ENCODE data around the gene CMIP. TPM values are rescaled to one million over a fixed set of nuclear protein-coding genes. Genes with fewer than 3 reads are reported as not detected.

Gene CMIP
- total RNA-seq, 1 experiment from 2014 or later = 10.7 TPM

DNA sequence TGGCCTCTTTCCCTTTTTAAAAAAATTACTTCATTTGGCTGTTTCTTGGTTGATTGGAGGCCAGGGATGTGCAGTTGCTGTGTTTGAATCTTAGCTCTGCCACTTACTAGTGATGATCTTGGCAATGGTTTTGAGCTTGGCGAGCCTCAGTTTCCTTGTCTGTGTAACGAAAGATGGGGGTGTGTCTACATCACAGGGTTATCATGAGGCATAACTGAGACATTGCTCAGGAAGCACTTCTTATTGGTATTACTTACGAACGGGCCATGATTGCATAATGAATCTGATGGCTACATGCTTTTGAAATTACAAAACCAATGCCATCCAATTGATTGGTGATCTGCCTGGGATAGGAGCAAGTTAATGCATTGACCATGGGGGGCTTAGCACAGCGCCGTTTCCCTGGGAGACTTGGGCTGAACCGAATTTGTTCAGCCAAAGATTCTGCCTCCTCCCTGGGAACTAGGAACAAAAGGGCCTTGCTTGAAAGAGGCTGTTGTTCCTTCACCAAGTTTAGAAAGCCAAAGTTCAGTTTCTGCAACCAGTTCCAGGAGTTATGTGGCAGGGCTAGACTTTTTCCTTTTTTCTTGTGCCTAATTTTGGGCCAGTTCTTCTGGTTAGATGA lies 21.9 kb downstream of the CMIP start:
- H3K27ac ChIP-seq = no peak overlapping the region
- peaks cover 13% of the 10 kb centered on the region for H3K4me1 ChIP-seq (replicated peaks)
- DNase-seq (ENCODE audit: low read depth in 1 of 2, low spot score in 2 of 2) = no peak
- no peaks in the 10 kb centered on the region; the same call in 1 of the 2 replicates for H3K9me3 ChIP-seq (replicated peaks)
- peaks cover 9% of the 10 kb centered on the region; the same call in 1 of the 2 replicates for H3K36me3 ChIP-seq
- H3K4me3 ChIP-seq = no peak overlapping the region
- H3K27me3 ChIP-seq (replicated peaks) = no peaks in the 10 kb centered on the region

- Histone ChIP-seq H3K9me3 (replicated peaks) (no peaks in the 10 kb centered on the region; the same call in 1 of the 2 replicates), H3K27me3 (replicated peaks) (no peaks in the 10 kb centered on the region), H3K27ac (no peak overlapping the region), H3K4me3 (no peak overlapping the region), H3K36me3 (peaks cover 9% of the 10 kb centered on the region; the same call in 1 of the 2 replicates), H3K4me1 (replicated peaks) (peaks cover 10% of the 10 kb centered on the region)
- DNase-seq (ENCODE audit: low read depth in 1 of 2, low spot score in 2 of 2) = no peak
Measured at GRCh38 chr16:81467072-81467471, 22.5 kb downstream of the CMIP start.

DNA sequence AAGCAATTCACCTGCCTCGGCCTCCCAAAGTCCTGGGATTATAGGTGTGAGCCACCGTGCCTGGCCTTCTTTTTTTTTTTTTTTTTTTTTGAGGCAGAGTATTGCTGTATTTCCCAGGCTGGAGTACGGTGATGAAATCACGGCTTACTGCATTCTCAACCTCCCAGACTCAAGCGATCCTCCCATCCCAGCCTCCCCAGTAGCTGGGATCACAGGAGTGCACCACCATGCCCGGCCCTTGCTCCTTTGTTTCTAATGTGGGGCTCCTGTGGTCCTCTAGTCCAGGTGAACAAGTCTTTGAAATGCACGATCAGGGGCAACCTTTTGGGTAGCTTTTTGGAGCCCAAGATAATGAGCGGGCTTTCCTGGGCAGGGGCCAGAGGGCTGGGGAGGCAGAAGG lies 23.2 kb downstream of the CMIP start:
- peaks cover 9% of the 10 kb centered on the region; the same call in 1 of the 2 replicates for H3K36me3 ChIP-seq
- no peak overlapping the region for H3K4me3 ChIP-seq
- H3K4me1 ChIP-seq (replicated peaks) = peaks cover 2% of the 10 kb centered on the region
- H3K27ac ChIP-seq = no peak overlapping the region
- DNase-seq (ENCODE audit: low read depth in 1 of 2, low spot score in 2 of 2) = no peak
- no peaks in the 10 kb centered on the region; the same call in 1 of the 2 replicates for H3K9me3 ChIP-seq (replicated peaks)
- no peaks in the 10 kb centered on the region for H3K27me3 ChIP-seq (replicated peaks)

- no peak overlapping the region for H3K27ac ChIP-seq
- no peak overlapping the region for H3K4me3 ChIP-seq
- no peaks in the 10 kb centered on the region; the same call in 1 of the 2 replicates for H3K9me3 ChIP-seq (replicated peaks)
- no peaks in the 10 kb centered on the region for H3K4me1 ChIP-seq (replicated peaks)
- no peaks in the 10 kb centered on the region for H3K27me3 ChIP-seq (replicated peaks)
- DNase-seq (ENCODE audit: low read depth in 1 of 2, low spot score in 2 of 2) = no peak
- H3K36me3 ChIP-seq = peaks cover 9% of the 10 kb centered on the region; the same call in 1 of the 2 replicates
Measured at GRCh38 chr16:81468269-81468902, 23.8 kb downstream of the CMIP start.

GRCh38 chr16:81469183-81469677 lies 24.6 kb downstream of the CMIP start:
- H3K36me3 ChIP-seq = peaks cover 9% of the 10 kb centered on the region; the same call in 1 of the 2 replicates
- H3K4me3 ChIP-seq = no peak overlapping the region
- H3K27ac ChIP-seq = no peak overlapping the region
- no peak for DNase-seq (ENCODE audit: low read depth in 1 of 2, low spot score in 2 of 2)
- H3K9me3 ChIP-seq (replicated peaks) = no peaks in the 10 kb centered on the region; the same call in 1 of the 2 replicates
- no peaks in the 10 kb centered on the region for H3K4me1 ChIP-seq (replicated peaks)
- H3K27me3 ChIP-seq (replicated peaks) = no peaks in the 10 kb centered on the region

- Histone ChIP-seq H3K27me3 (replicated peaks) (no peaks in the 10 kb centered on the region), H3K36me3 (peaks cover 7% of the 10 kb centered on the region; the same call in 1 of the 2 replicates), H3K27ac (no peak overlapping the region), H3K4me3 (no peak overlapping the region), H3K9me3 (replicated peaks) (no peaks in the 10 kb centered on the region), H3K4me1 (replicated peaks) (no peaks in the 10 kb centered on the region)
- no peak for DNase-seq (ENCODE audit: low read depth in 1 of 2, low spot score in 2 of 2)
Measured at GRCh38 chr16:81469710-81470535, 25.3 kb downstream of the CMIP start.

DNA sequence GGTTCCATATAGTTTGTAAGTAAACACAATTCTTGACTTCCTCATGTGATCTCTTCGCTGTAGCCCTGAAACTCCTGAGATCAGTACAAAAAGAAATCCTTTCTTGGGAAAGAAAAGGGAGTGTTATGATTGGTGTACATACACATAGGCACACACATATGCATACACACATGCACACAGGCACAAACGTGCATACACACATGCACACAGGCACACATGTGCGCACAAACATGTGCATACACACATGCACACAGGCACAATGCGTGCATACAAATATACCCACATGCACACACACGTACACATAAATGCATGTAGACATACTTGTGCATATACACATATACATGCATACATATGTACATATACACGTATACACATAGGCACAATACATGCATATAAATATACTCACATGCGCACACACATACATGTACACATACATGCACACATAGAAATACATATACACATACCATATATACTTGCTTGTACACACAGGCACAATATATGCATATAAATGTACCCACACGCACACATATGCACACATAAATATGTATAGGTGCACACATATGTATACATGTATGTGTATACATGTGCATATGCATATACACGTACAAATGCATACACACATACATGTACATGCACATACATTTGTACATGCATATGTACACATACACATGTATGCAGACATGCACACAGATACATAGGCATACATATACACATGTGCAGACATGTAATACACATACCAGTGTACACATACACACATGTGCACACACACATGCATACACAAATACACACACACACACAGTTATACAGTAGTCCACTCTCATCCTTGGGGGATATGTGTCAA lies 26.4 kb downstream of the CMIP start:
- Histone ChIP-seq H3K36me3 (peaks cover 7% of the 10 kb centered on the region), H3K27ac (no peak overlapping the region), H3K27me3 (replicated peaks) (no peaks in the 10 kb centered on the region), H3K4me3 (no peak overlapping the region), H3K4me1 (replicated peaks) (no peaks in the 10 kb centered on the region), H3K9me3 (replicated peaks) (no peaks in the 10 kb centered on the region)
- no peak for DNase-seq (ENCODE audit: low read depth in 1 of 2, low spot score in 2 of 2)

DNA sequence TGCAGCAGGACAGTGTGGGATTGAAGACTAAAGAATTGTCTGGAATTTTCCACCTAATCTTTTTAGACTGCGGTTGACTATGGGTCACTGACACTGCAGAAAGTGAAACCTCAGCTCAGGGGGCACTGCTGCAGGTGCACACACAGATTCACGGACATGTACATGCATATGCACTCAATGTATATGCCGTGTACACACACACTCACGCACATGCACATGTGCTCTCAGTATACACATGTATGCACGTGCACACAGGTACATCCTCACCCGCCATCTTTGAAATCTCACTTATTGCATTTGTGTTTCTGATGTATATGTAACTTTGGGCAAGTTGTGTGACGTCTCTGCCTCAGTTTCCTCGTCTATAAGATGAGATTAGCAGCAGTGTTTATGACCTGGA lies 27.3 kb downstream of the CMIP start:
- Histone ChIP-seq H3K27me3 (replicated peaks) (no peaks in the 10 kb centered on the region), H3K27ac (no peak overlapping the region), H3K9me3 (replicated peaks) (no peaks in the 10 kb centered on the region), H3K4me3 (no peak overlapping the region), H3K36me3 (peaks cover 10% of the 10 kb centered on the region), H3K4me1 (replicated peaks) (no peaks in the 10 kb centered on the region)
- DNase-seq (ENCODE audit: low read depth in 1 of 2, low spot score in 2 of 2) = no peak

- no peak for DNase-seq (ENCODE audit: low read depth in 1 of 2, low spot score in 2 of 2)
- Histone ChIP-seq H3K9me3 (replicated peaks) (no peaks in the 10 kb centered on the region), H3K4me3 (no peak overlapping the region), H3K4me1 (replicated peaks) (no peaks in the 10 kb centered on the region), H3K27me3 (replicated peaks) (no peaks in the 10 kb centered on the region), H3K36me3 (peaks cover 10% of the 10 kb centered on the region), H3K27ac (no peak overlapping the region)
Measured at GRCh38 chr16:81472391-81472790, 27.8 kb downstream of the CMIP start.

- Histone ChIP-seq H3K27ac (no peak overlapping the region), H3K36me3 (peaks cover 10% of the 10 kb centered on the region), H3K27me3 (replicated peaks) (no peaks in the 10 kb centered on the region), H3K4me1 (replicated peaks) (no peaks in the 10 kb centered on the region), H3K9me3 (replicated peaks) (no peaks in the 10 kb centered on the region), H3K4me3 (no peak overlapping the region)
- DNase-seq (ENCODE audit: low read depth in 1 of 2, low spot score in 2 of 2) = no peak
Measured at GRCh38 chr16:81473066-81473488, 28.5 kb downstream of the CMIP start.

DNA sequence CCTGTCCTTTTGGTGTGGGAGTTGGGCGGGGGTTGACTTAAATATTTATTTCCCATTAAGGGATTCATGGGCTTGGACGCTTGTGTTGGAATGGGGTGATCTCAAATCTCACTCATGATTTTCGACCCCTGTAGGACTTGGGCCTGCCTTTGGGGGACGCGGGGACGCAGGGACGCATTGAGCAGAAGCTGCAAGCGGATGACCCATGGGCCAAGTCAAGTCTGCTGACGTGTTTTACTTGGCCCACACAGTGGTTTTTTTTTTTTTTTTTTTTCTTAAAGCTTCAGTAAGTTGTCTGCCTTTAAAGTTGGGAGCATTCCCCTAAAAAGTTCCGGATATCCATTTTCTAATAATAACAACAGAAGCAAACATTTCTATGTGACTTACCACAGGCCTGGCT lies 28.9 kb downstream of the CMIP start:
- no peak for DNase-seq (ENCODE audit: low read depth in 1 of 2, low spot score in 2 of 2)
- 0 out of 2 replicates have a peak, but pooled peaks cover 4% of the 10 kb centered on the region for H3K4me1 ChIP-seq (replicated peaks)
- H3K36me3 ChIP-seq = peaks cover 10% of the 10 kb centered on the region
- H3K27me3 ChIP-seq (replicated peaks) = no peaks in the 10 kb centered on the region
- H3K27ac ChIP-seq = no peak overlapping the region
- H3K4me3 ChIP-seq = no peak overlapping the region
- H3K9me3 ChIP-seq (replicated peaks) = no peaks in the 10 kb centered on the region

- Histone ChIP-seq H3K9me3 (replicated peaks) (no peaks in the 10 kb centered on the region), H3K27me3 (replicated peaks) (no peaks in the 10 kb centered on the region), H3K4me3 (no peak overlapping the region), H3K27ac (no peak overlapping the region), H3K4me1 (replicated peaks) (0 out of 2 replicates have a peak, but pooled peaks cover 8% of the 10 kb centered on the region), H3K36me3 (peaks cover 10% of the 10 kb centered on the region)
- DNase-seq (ENCODE audit: low read depth in 1 of 2, low spot score in 2 of 2) = no peak
Measured at GRCh38 chr16:81473969-81474959, 29.7 kb downstream of the CMIP start.
